ENCODE results near the gene UBE2G2.

UBE2G2 gene

DNA sequence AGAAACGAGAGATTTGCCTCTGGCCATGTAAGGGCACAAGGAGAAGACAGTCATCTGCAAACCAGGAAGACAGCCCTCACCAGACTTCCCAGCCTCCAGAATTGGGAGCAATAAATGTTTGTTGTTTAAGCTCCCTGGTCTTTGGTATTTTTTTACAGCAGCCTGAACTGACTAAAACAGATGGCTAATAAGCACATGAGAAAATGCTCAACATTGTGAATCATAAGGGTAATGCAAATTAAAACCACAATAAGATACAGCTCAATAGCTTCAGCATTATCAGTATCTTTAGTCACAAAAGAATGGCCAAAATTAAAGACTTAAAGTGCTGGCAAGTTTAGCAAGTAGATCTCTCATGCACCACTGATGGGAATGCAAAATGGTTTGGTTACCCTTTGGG is 11.7 kb downstream of the UBE2G2 start:
- DNase-seq (ENCODE audit: low read depth) = no peak
- no peak overlapping the region for H3K4me3 ChIP-seq (ENCODE audit: low read depth, low read length)
- no peak for TF ChIP-seq MAX (IDR thresholded peaks at IDR 0.05; ENCODE audit: low read depth, low read length)
- TF ChIP-seq, protein P1, sequence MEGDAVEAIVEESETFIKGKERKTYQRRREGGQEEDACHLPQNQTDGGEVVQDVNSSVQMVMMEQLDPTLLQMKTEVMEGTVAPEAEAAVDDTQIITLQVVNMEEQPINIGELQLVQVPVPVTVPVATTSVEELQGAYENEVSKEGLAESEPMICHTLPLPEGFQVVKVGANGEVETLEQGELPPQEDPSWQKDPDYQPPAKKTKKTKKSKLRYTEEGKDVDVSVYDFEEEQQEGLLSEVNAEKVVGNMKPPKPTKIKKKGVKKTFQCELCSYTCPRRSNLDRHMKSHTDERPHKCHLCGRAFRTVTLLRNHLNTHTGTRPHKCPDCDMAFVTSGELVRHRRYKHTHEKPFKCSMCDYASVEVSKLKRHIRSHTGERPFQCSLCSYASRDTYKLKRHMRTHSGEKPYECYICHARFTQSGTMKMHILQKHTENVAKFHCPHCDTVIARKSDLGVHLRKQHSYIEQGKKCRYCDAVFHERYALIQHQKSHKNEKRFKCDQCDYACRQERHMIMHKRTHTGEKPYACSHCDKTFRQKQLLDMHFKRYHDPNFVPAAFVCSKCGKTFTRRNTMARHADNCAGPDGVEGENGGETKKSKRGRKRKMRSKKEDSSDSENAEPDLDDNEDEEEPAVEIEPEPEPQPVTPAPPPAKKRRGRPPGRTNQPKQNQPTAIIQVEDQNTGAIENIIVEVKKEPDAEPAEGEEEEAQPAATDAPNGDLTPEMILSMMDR (IDR thresholded peaks at IDR 0.05; ENCODE audit: low read depth, low read length) = no peak
- no peak for TF ChIP-seq MYC (IDR thresholded peaks at IDR 0.05; ENCODE audit: low read depth, low read length)
- TF ChIP-seq POLR2A (IDR thresholded peaks at IDR 0.05; ENCODE audit: extremely low read depth, insufficient read length) = no peak

GRCh38 chr21:44785620-44786335 is 15.8 kb downstream of the UBE2G2 start:
- no peak for DNase-seq (ENCODE audit: low read depth)
- TF ChIP-seq, protein P1 (IDR thresholded peaks at IDR 0.05; ENCODE audit: low read depth, low read length) = no peak
- no peak for TF ChIP-seq MAX (IDR thresholded peaks at IDR 0.05; ENCODE audit: low read depth, low read length)
- no peak for TF ChIP-seq POLR2A (IDR thresholded peaks at IDR 0.05; ENCODE audit: extremely low read depth, insufficient read length)
- no peak for TF ChIP-seq MYC (IDR thresholded peaks at IDR 0.05; ENCODE audit: low read depth, low read length)
- no peak overlapping the region for H3K4me3 ChIP-seq (ENCODE audit: low read depth, low read length)

DNA sequence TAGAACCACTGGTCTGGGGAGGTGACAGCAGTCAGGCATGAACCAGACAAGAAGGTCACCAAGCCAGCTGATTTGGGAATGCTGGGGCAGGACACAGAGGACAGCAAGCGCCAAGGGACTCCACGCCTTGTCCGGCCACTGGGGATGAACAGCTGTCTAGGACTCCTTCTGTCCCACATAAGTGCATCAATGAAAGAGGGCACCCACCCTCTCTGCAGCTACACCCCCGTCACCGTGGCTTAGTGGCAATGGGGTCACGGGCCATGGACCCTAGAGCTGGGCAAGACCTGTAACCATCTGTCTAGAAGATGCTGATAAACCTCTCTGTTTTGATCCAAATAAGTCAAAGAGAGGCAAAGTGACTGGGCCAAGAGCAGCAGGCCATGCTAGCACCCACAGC is 16.8 kb downstream of the UBE2G2 start:
- DNase-seq (ENCODE audit: low read depth) = no peak
- TF ChIP-seq POLR2A (IDR thresholded peaks at IDR 0.05; ENCODE audit: extremely low read depth, insufficient read length) (no peak), MYC (IDR thresholded peaks at IDR 0.05; ENCODE audit: low read depth, low read length) (no peak), MAX (IDR thresholded peaks at IDR 0.05; ENCODE audit: low read depth, low read length) (no peak)
- TF ChIP-seq, protein P1 (IDR thresholded peaks at IDR 0.05; ENCODE audit: low read depth, low read length) = no peak
- no peak overlapping the region for H3K4me3 ChIP-seq (ENCODE audit: low read depth, low read length)

- TF ChIP-seq POLR2A (IDR thresholded peaks at IDR 0.05; ENCODE audit: extremely low read depth, insufficient read length) (no peak), MYC (IDR thresholded peaks at IDR 0.05; ENCODE audit: low read depth, low read length) (no peak), MAX (IDR thresholded peaks at IDR 0.05; ENCODE audit: low read depth, low read length) (no peak)
- TF ChIP-seq, protein P1 (IDR thresholded peaks at IDR 0.05; ENCODE audit: low read depth, low read length) = no peak
- no peak overlapping the region for H3K4me3 ChIP-seq (ENCODE audit: low read depth, low read length)
- no peak for DNase-seq (ENCODE audit: low read depth)
These were observed 18.5 kb downstream of the UBE2G2 start for GRCh38 chr21:44783020-44783696.

DNA sequence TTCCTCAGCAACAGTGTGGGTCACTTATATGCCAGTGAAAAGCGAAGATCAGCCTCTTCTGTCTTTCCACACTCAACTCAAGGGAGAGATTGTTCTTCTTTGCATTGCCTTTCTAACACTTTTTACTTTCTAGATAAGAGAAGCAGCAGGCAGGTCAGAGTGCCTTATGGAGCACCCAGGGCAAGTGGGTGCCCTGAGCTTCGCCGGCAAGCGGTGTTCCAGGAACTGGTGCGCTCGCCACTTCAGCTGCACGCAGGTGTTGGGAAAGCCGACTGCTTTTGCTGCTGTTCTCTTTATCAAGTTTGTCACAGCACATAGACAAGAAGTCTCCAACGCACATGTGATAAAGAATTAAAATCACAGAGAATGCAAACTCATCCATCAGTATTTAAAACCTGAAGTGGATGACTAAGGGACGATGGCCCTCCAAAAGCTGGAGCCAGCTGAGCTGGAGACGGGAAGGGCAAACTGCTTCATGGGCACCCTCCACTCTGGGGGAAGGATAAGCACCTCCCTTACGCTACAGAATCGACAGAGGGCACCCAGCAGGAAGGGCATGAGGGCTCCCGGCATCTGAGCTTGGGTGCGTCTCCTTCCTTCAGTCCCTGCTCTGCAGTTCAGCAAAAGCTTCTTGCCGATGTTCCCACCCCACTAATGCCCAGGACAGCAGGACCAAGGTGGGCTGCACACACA is 20.7 kb downstream of the UBE2G2 start:
- no peak for TF ChIP-seq MAX (IDR thresholded peaks at IDR 0.05; ENCODE audit: low read depth, low read length)
- TF ChIP-seq, protein P1 (IDR thresholded peaks at IDR 0.05; ENCODE audit: low read depth, low read length) = no peak
- no peak for TF ChIP-seq POLR2A (IDR thresholded peaks at IDR 0.05; ENCODE audit: extremely low read depth, insufficient read length)
- TF ChIP-seq MYC (IDR thresholded peaks at IDR 0.05; ENCODE audit: low read depth, low read length) = no peak
- no peak for DNase-seq (ENCODE audit: low read depth)
- H3K4me3 ChIP-seq (ENCODE audit: low read depth, low read length) = no peak overlapping the region

Data from NB4 (cell line).